Measurements from ENCODE around the gene CCDC170.

The CCDC170 gene

DNA sequence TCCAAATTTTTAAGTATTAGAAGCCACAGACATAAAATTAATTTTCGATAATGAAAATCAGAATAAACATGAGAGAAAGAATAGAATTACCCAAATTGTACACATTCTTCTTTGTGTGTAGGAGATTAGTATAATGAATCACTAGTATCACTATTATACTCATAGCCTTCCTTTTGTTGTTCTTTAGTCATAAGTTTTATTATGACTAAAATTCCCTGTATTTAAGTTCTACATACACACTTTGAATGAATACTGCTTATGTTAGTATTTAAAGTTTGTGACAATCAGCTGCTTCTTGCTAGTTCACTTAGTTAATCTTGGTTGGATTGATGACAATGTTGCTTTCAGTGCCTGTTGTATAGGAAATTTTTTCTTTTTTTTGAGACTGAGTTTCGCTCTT, 72.7 kb downstream of the CCDC170 start:
- Histone ChIP-seq H3K4me2 (ENCODE audit: low read length, poor library complexity, severe bottlenecking) (no peak overlapping the region), H4K91ac (ENCODE audit: low read length) (no peak overlapping the region), H2BK12ac (ENCODE audit: low read length in 2 of 2) (no peak overlapping the region), H3K9ac (ENCODE audit: low read length) (no peak overlapping the region), H2BK120ac (ENCODE audit: low read depth, low read length) (no peak overlapping the region), H3K4me1 (ENCODE audit: control insufficient read depth, insufficient read depth, low read depth, low read length) (no peaks in the 10 kb centered on the region), H2AK5ac (ENCODE audit: low read length, severe bottlenecking) (no peak overlapping the region), H2BK5ac (ENCODE audit: low read depth, low read length, poor library complexity, severe bottlenecking) (no peak overlapping the region), H3K4me3 (ENCODE audit: insufficient read depth in 1 of 2, low read depth in 1 of 2, low read length in 2 of 2) (no peak overlapping the region), H4K8ac (ENCODE audit: low read length) (no peak overlapping the region), H2AFZ (ENCODE audit: low read depth, low read length) (no peak overlapping the region), H3K27ac (ENCODE audit: low read length, poor library complexity, severe bottlenecking) (no peak overlapping the region), H3K14ac (ENCODE audit: low read length in 2 of 2) (no peak overlapping the region), H3K36me3 (ENCODE audit: control insufficient read depth in 1 of 2, insufficient read depth in 2 of 2, low read depth in 1 of 2, low read length in 2 of 2) (no peaks in the 10 kb centered on the region), H2BK15ac (ENCODE audit: low read depth, poor library complexity, severe bottlenecking) (no peak overlapping the region), H3K4ac (ENCODE audit: low read depth in 1 of 2, low read length in 2 of 2) (no peak overlapping the region), H3K18ac (ENCODE audit: low read depth in 1 of 2, low read length in 2 of 2) (no peak overlapping the region), H3K27me3 (ENCODE audit: control insufficient read depth in 1 of 2, insufficient read depth in 1 of 2, low read length in 2 of 2) (no peaks in the 10 kb centered on the region), H3K23ac (ENCODE audit: low read length in 2 of 2) (no peak overlapping the region), H3K9me3 (ENCODE audit: control insufficient read depth, low read length) (peaks cover 28% of the 10 kb centered on the region), H3K79me1 (replicated peaks; ENCODE audit: low read length, poor library complexity, severe bottlenecking) (no peaks in the 10 kb centered on the region)
- WGBS, result 100% methylated on average over 1 of the region's 2 CpGs
- DNase-seq, result no peak

DNA sequence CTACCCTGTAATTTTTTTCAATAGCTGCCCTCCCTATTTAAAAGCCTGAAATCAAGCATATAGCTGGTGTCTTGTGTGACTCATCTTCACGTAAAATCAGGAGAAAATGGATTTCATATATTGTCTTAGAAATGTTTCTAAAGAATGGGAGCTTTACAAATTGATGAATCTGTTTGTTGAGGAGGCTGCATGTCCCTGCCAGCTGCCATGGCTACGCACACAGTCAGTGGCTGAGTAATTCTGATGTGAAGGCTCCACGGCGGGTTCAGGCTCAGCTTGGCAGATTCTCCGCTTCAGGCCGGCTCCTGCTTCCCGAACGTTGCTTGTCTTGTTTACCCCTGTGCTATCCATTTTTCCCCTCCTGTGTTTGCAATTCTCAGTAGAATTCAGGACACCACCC, 82.8 kb downstream of the CCDC170 start:
- H3K4ac ChIP-seq (ENCODE audit: low read depth in 1 of 2, low read length in 2 of 2), result no peak overlapping the region
- no peak for DNase-seq
- H3K27ac ChIP-seq (ENCODE audit: low read length, poor library complexity, severe bottlenecking), result no peak overlapping the region
- H3K18ac ChIP-seq (ENCODE audit: low read depth in 1 of 2, low read length in 2 of 2), result no peak overlapping the region
- no peak overlapping the region for H2BK120ac ChIP-seq (ENCODE audit: low read depth, low read length)
- no peak overlapping the region for H2AK5ac ChIP-seq (ENCODE audit: low read length, severe bottlenecking)
- H3K4me1 ChIP-seq (ENCODE audit: control insufficient read depth, insufficient read depth, low read depth, low read length), result no peaks in the 10 kb centered on the region
- H3K23ac ChIP-seq (ENCODE audit: low read length in 2 of 2), result no peak overlapping the region
- H2BK12ac ChIP-seq (ENCODE audit: low read length in 2 of 2), result no peak overlapping the region
- no peaks in the 10 kb centered on the region for H3K79me1 ChIP-seq (replicated peaks; ENCODE audit: low read length, poor library complexity, severe bottlenecking)
- no peak overlapping the region for H3K14ac ChIP-seq (ENCODE audit: low read length in 2 of 2)
- no peak overlapping the region for H3K4me2 ChIP-seq (ENCODE audit: low read length, poor library complexity, severe bottlenecking)
- H3K9me3 ChIP-seq (ENCODE audit: control insufficient read depth, low read length), result peaks cover under 1% of the 10 kb centered on the region
- H2BK15ac ChIP-seq (ENCODE audit: low read depth, poor library complexity, severe bottlenecking), result no peak overlapping the region
- 91% methylated on average over 8 of the region's 8 CpGs for WGBS
- no peak overlapping the region for H3K9ac ChIP-seq (ENCODE audit: low read length)
- H3K27me3 ChIP-seq (ENCODE audit: control insufficient read depth in 1 of 2, insufficient read depth in 1 of 2, low read length in 2 of 2), result no peaks in the 10 kb centered on the region
- no peaks in the 10 kb centered on the region for H3K36me3 ChIP-seq (ENCODE audit: control insufficient read depth in 1 of 2, insufficient read depth in 2 of 2, low read depth in 1 of 2, low read length in 2 of 2)
- no peak overlapping the region for H2BK5ac ChIP-seq (ENCODE audit: low read depth, low read length, poor library complexity, severe bottlenecking)
- no peak overlapping the region for H2AFZ ChIP-seq (ENCODE audit: low read depth, low read length)
- H4K91ac ChIP-seq (ENCODE audit: low read length), result no peak overlapping the region
- no peak overlapping the region for H4K8ac ChIP-seq (ENCODE audit: low read length)
- H3K4me3 ChIP-seq (ENCODE audit: insufficient read depth in 1 of 2, low read depth in 1 of 2, low read length in 2 of 2), result no peak overlapping the region

DNA sequence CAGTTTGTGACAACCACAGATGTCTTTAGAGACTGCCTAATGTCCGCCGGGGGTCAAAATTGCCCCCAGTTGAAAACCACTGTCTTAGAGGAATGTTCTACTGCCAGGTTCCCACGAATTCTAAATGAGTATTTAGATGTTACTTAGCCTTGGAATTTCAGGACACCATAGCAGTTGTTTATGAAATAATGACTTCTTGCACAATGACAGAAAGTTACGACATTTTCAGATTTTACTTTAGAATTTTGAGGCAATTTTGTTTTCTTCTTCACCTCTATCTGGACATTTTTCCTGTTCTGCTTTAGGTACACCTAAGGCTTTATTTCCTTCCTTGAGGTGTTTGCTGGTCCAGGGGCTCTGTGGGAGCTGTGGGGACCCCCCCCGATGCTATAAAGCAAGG, 83.4 kb downstream of the CCDC170 start:
- Histone ChIP-seq H2BK12ac (ENCODE audit: low read length in 2 of 2) (no peak overlapping the region), H3K18ac (ENCODE audit: low read depth in 1 of 2, low read length in 2 of 2) (no peak overlapping the region), H2BK5ac (ENCODE audit: low read depth, low read length, poor library complexity, severe bottlenecking) (no peak overlapping the region), H3K4me3 (ENCODE audit: insufficient read depth in 1 of 2, low read depth in 1 of 2, low read length in 2 of 2) (no peak overlapping the region), H3K79me1 (replicated peaks; ENCODE audit: low read length, poor library complexity, severe bottlenecking) (no peaks in the 10 kb centered on the region), H4K91ac (ENCODE audit: low read length) (no peak overlapping the region), H2AFZ (ENCODE audit: low read depth, low read length) (no peak overlapping the region), H3K9ac (ENCODE audit: low read length) (no peak overlapping the region), H3K9me3 (ENCODE audit: control insufficient read depth, low read length) (peaks cover 7% of the 10 kb centered on the region), H2BK15ac (ENCODE audit: low read depth, poor library complexity, severe bottlenecking) (no peak overlapping the region), H3K27me3 (ENCODE audit: control insufficient read depth in 1 of 2, insufficient read depth in 1 of 2, low read length in 2 of 2) (no peaks in the 10 kb centered on the region), H3K23ac (ENCODE audit: low read length in 2 of 2) (no peak overlapping the region), H3K36me3 (ENCODE audit: control insufficient read depth in 1 of 2, insufficient read depth in 2 of 2, low read depth in 1 of 2, low read length in 2 of 2) (no peaks in the 10 kb centered on the region), H3K4me2 (ENCODE audit: low read length, poor library complexity, severe bottlenecking) (no peak overlapping the region), H3K27ac (ENCODE audit: low read length, poor library complexity, severe bottlenecking) (no peak overlapping the region), H3K4me1 (ENCODE audit: control insufficient read depth, insufficient read depth, low read depth, low read length) (no peaks in the 10 kb centered on the region), H3K4ac (ENCODE audit: low read depth in 1 of 2, low read length in 2 of 2) (no peak overlapping the region), H2BK120ac (ENCODE audit: low read depth, low read length) (no peak overlapping the region), H3K14ac (ENCODE audit: low read length in 2 of 2) (no peak overlapping the region), H4K8ac (ENCODE audit: low read length) (no peak overlapping the region), H2AK5ac (ENCODE audit: low read length, severe bottlenecking) (no peak overlapping the region)
- no peak for DNase-seq
- WGBS, result 100% methylated on average over 3 of the region's 5 CpGs

DNA sequence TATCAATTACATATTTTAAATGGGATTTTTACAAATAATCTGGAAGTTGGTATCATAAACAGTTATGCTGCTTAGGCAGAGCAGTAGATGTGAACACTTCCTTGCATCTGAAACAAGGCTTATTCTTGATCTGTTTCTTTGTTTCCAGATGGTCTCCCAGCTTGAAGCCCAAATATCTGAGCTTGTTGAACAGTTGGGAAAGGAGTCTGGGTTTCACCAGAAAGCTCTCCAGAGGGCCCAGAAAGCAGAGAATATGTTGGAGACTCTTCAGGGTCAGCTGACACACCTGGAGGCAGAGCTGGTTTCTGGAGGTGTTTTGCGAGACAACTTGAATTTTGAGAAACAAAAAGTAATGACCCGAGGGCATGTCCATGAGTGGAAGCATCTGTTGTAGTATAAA, 91.9 kb downstream of the CCDC170 start:
- no peak overlapping the region for H2BK5ac ChIP-seq (ENCODE audit: low read depth, low read length, poor library complexity, severe bottlenecking)
- no peak overlapping the region for H3K9ac ChIP-seq (ENCODE audit: low read length)
- no peak overlapping the region for H2AFZ ChIP-seq (ENCODE audit: low read depth, low read length)
- no peak overlapping the region for H3K4me2 ChIP-seq (ENCODE audit: low read length, poor library complexity, severe bottlenecking)
- no peaks in the 10 kb centered on the region for H3K4me1 ChIP-seq (ENCODE audit: control insufficient read depth, insufficient read depth, low read depth, low read length)
- WGBS, result 93% methylated on average over 1 of the region's 2 CpGs
- H4K91ac ChIP-seq (ENCODE audit: low read length), result no peak overlapping the region
- no peak overlapping the region for H3K18ac ChIP-seq (ENCODE audit: low read depth in 1 of 2, low read length in 2 of 2)
- no peak overlapping the region for H3K23ac ChIP-seq (ENCODE audit: low read length in 2 of 2)
- no peak overlapping the region for H2BK15ac ChIP-seq (ENCODE audit: low read depth, poor library complexity, severe bottlenecking)
- no peak overlapping the region for H3K4me3 ChIP-seq (ENCODE audit: insufficient read depth in 1 of 2, low read depth in 1 of 2, low read length in 2 of 2)
- DNase-seq, result no peak
- no peak overlapping the region for H3K14ac ChIP-seq (ENCODE audit: low read length in 2 of 2)
- no peak overlapping the region for H3K4ac ChIP-seq (ENCODE audit: low read depth in 1 of 2, low read length in 2 of 2)
- H3K36me3 ChIP-seq (ENCODE audit: control insufficient read depth in 1 of 2, insufficient read depth in 2 of 2, low read depth in 1 of 2, low read length in 2 of 2), result no peaks in the 10 kb centered on the region
- no peak overlapping the region for H2BK120ac ChIP-seq (ENCODE audit: low read depth, low read length)
- H3K27ac ChIP-seq (ENCODE audit: low read length, poor library complexity, severe bottlenecking), result no peak overlapping the region
- no peak overlapping the region for H2BK12ac ChIP-seq (ENCODE audit: low read length in 2 of 2)
- no peaks in the 10 kb centered on the region for H3K79me1 ChIP-seq (replicated peaks; ENCODE audit: low read length, poor library complexity, severe bottlenecking)
- H2AK5ac ChIP-seq (ENCODE audit: low read length, severe bottlenecking), result no peak overlapping the region
- H3K9me3 ChIP-seq (ENCODE audit: control insufficient read depth, low read length), result peaks cover 7% of the 10 kb centered on the region
- H3K27me3 ChIP-seq (ENCODE audit: control insufficient read depth in 1 of 2, insufficient read depth in 1 of 2, low read length in 2 of 2), result no peaks in the 10 kb centered on the region
- H4K8ac ChIP-seq (ENCODE audit: low read length), result no peak overlapping the region

Measured in mesenchymal stem cell (in vitro differentiated cells and primary cell).